Measurements from ENCODE around the gene ABCC3.

- TF ChIP-seq CTCF (IDR thresholded peaks at IDR 0.05) = no peak; the same call in none of the 2 replicates
- TF ChIP-seq ZFX (IDR thresholded peaks at IDR 0.05; ENCODE audit: borderline replicate concordance) = no peak
These were observed 31.3 kb upstream of the ABCC3 start for GRCh38 chr17:50603340-50603739.

All from 22Rv1 (cell line).